MM.1S (cell line): ENCODE results near the gene PTGER2.

Source experiments
- CTCF ChIP-seq: fragments of 300-600 bp; sonication (generic); IDR thresholded peaks from 2 replicates; pipeline ENCODE4 v1.5.1; 2016; ENCODE audit warnings: antibody characterized with exemption, low read length, mixed read lengths
- EZH2 ChIP-seq: fragments of 300-600 bp; sonication (generic); optimal IDR thresholded peaks from 2 replicates; pipeline ENCODE3; 2017; ENCODE audit warnings: low read depth, mild to moderate bottlenecking, antibody characterized with exemption, low read length, mixed read lengths

GRCh38 chr14:52299692-52300278 is 14.3 kb upstream of the PTGER2 start:
- TF ChIP-seq EZH2, result no peak
- peak; percentile 37 for TF ChIP-seq CTCF
